Spleen (tissue), 7 donors: Measurements from ENCODE around the gene MANBA.

ENCODE experiments used
- POLR2AphosphoS5 ChIP-seq, 3 donors: sonication (generic); formaldehyde crosslinking; IDR thresholded peaks; one replicate each; pipeline ENCODE4 v1.5.1; 2017; ENCODE audit warnings: antibody characterized with exemption in 3 of 3
- TF ChIP-seq, protein P1 (sequence below), 11 experiments: fragments of 200-600 bp in 7 of 11; fragments of 450-650 bp in 4 of 11; sonication (generic) in 4 of 11; IDR thresholded peaks in 8 of 11; conservative IDR thresholded peaks in 3 of 11; 1 replicate in 7 of 11; 2 replicates in 4 of 11; pipeline versions ENCODE4 v1.4.0 to v1.8.0; 2016 to 2021; ENCODE audit warnings: antibody characterized with exemption in 11 of 11, inconsistent platforms in 4 of 11, mild to moderate bottlenecking in 1 of 11
- donor health status: DM: no; HTN: no; CAD: no; lungs with moderate emphysema.
- donor health status: DM: no; HTN: no; CAD: no.
- donor health status: DM: no; HTN: no; CAD: no.

DNA sequence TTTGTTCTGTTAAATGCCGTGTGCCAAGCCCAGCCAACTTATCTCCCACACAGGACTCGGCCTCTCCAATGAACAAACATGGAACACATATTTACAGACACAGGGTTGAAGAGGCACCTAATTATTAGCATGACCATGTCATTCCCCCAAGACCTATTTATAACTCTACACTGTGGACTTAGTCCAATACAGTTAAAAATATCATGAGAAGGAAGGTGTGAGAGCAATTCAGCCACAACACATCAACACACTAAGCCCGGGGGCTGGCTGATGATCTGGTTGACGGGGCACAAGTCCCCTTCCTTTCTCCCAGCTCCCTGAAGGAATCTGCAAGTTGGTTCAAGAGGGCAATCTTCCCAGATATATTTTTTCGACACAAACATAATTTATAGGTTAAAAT is 28.1 kb downstream of the MANBA start:
- TF ChIP-seq, protein P1, sequence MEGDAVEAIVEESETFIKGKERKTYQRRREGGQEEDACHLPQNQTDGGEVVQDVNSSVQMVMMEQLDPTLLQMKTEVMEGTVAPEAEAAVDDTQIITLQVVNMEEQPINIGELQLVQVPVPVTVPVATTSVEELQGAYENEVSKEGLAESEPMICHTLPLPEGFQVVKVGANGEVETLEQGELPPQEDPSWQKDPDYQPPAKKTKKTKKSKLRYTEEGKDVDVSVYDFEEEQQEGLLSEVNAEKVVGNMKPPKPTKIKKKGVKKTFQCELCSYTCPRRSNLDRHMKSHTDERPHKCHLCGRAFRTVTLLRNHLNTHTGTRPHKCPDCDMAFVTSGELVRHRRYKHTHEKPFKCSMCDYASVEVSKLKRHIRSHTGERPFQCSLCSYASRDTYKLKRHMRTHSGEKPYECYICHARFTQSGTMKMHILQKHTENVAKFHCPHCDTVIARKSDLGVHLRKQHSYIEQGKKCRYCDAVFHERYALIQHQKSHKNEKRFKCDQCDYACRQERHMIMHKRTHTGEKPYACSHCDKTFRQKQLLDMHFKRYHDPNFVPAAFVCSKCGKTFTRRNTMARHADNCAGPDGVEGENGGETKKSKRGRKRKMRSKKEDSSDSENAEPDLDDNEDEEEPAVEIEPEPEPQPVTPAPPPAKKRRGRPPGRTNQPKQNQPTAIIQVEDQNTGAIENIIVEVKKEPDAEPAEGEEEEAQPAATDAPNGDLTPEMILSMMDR (IDR thresholded peaks at IDR 0.05 in 8 of 11, conservative IDR thresholded peaks at IDR 0.05 in 3 of 11): no peak
- no peak for TF ChIP-seq POLR2AphosphoS5 (IDR thresholded peaks at IDR 0.05)
